Measurements from ENCODE around the gene CSNK2A2. TPM values are rescaled to one million over a fixed set of nuclear protein-coding genes. Genes with fewer than 3 reads are reported as not detected.

CSNK2A2 gene
- total and polyA plus RNA-seq, 2 donors (not counting 3 experiments of a cell fraction or from before 2014, with no cell fraction given) = 43.3 to 125 TPM

DNA sequence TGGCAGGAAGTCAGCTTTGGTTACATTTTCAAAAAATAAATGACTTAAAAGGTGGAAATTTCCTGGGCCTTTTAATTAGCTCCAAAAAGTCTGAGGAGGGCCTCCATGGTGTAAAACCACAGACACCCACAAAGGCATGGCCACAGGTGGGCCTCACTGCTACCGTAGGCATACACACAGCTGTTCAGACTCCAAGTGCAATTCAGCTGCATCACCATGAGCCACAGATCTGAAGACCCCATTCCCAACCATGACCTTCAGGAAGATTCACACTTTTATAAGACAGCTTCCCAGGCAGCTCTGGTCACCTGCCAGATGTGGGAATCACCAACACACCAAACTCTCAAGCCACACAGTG is 20.6 kb downstream of the CSNK2A2 start:
- Histone ChIP-seq H3K27me3 (ENCODE audit: control insufficient read depth in 2 of 2, insufficient read depth in 2 of 2, low read length in 2 of 2) (no peaks in the 10 kb centered on the region), H3K9me3 (replicated peaks; ENCODE audit: control insufficient read depth, insufficient read depth, low read length) (no peaks in the 10 kb centered on the region), H3K27ac (ENCODE audit: insufficient read depth, low read depth, low read length) (no peak overlapping the region), H3K4me2 (ENCODE audit: insufficient read depth, low read length) (no peak overlapping the region), H3K9ac (replicated peaks; ENCODE audit: extremely low read depth, insufficient read depth, low read length) (no peak overlapping the region), H3K4me3 (replicated peaks in 1 of 3; ENCODE audit: insufficient read depth in 1 of 3, low read depth in 1 of 3, low read length in 3 of 3) (no peak overlapping the region), H3K9me1 (replicated peaks; ENCODE audit: control insufficient read depth, extremely low read depth, insufficient read depth, low read length) (no peaks in the 10 kb centered on the region), H4K20me1 (replicated peaks; ENCODE audit: control insufficient read depth, extremely low read depth, insufficient read depth, low read length) (no peaks in the 10 kb centered on the region), H3K36me3 (ENCODE audit: control insufficient read depth in 2 of 2, extremely low read depth in 1 of 2, insufficient read depth in 2 of 2, low read length in 2 of 2) (peaks cover 8 to 26% of the 10 kb centered on the region in 2 experiments), H3K79me2 (ENCODE audit: control insufficient read depth, insufficient read depth, low read length) (peaks cover 22% of the 10 kb centered on the region), H3K4me1 (ENCODE audit: control insufficient read depth, extremely low read depth, insufficient read depth, low read length) (no peaks in the 10 kb centered on the region), H2AFZ (ENCODE audit: low read depth, low read length) (no peak overlapping the region)
- BruUV-seq (replicated peaks) = no TSS peak
- TF ChIP-seq POLR2AphosphoS5 (IDR thresholded peaks at IDR 0.05; ENCODE audit: insufficient read depth, low read depth, low read length) = no peak
- TF ChIP-seq, protein P1, sequence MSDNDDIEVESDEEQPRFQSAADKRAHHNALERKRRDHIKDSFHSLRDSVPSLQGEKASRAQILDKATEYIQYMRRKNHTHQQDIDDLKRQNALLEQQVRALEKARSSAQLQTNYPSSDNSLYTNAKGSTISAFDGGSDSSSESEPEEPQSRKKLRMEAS (IDR thresholded peaks at IDR 0.05; ENCODE audit: insufficient read depth, insufficient read length) = no peak
- TF ChIP-seq JUN (IDR thresholded peaks at IDR 0.05; ENCODE audit: borderline replicate concordance, insufficient read depth, insufficient read length, low read depth) = no peak
- TF ChIP-seq EZH2 (IDR thresholded peaks at IDR 0.05; ENCODE audit: borderline replicate concordance, low read depth, low read length, severe bottlenecking) = no peak
- no peak for TF ChIP-seq MYC (IDR thresholded peaks at IDR 0.05; ENCODE audit: low read depth, low read length)
- intact Hi-C loops (cut with micrococcal nuclease) = no loop called here
- dilution Hi-C loops (cut with MboI; ENCODE audit: extremely low pct_ligation_motif_present, low sequenced_read_pairs) = no loop called here
- ChIA-PET POLR2A (interaction anchor here (0.6 kb wide), 1 partner anchor 23 kb away, joined by 3 read pairs; no protein-coding TSS in a partner anchor), CTCF (interaction anchor here (1.2 kb wide), 1 partner anchor 12 kb away, joined by 3 read pairs; no protein-coding TSS in a partner anchor)
- FAIRE-seq (no peak), DNase-seq (ENCODE audit: low read depth, low spot score) (no peak)

DNA sequence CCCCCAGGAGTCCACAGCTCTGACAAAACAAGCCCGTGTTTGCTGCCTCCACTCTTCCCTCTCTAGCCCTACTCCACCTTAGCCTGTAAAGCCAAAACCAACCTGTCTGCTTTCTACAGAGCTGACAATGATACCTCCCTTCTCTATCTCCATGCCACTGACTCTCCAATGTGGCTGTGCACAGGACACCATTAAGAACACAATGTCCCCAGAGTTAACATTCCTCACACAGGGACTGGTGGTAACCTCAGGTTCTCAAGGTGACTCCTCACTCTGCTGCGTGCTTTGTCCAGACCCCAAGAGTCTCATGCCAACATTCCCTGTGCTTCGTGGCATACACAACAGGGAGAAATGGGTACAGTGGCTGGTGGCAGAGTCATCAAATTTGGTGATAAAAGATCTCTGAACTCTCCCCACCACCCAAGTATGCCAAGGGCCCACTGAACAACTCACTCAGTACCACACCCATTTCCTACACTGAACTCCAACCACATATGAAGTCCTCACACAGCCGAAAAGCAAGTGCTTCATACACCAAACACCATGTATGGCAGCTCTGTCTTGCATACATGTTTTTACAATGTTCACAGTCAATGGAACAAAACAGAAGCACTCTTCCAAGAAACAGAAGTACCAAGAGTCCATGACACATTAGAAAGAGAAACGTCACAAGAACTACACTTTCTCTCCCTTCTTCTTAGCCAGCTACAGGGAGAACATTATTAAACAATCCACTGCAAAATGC is 21.1 kb downstream of the CSNK2A2 start:
- Histone ChIP-seq H3K9me1 (replicated peaks; ENCODE audit: control insufficient read depth, extremely low read depth, insufficient read depth, low read length) (no peaks in the 10 kb centered on the region), H3K27me3 (ENCODE audit: control insufficient read depth in 2 of 2, insufficient read depth in 2 of 2, low read length in 2 of 2) (no peaks in the 10 kb centered on the region), H3K4me3 (replicated peaks in 1 of 3; ENCODE audit: insufficient read depth in 1 of 3, low read depth in 1 of 3, low read length in 3 of 3) (no peak overlapping the region), H3K36me3 (ENCODE audit: control insufficient read depth in 2 of 2, extremely low read depth in 1 of 2, insufficient read depth in 2 of 2, low read length in 2 of 2) (peaks cover 8 to 27% of the 10 kb centered on the region in 2 experiments), H4K20me1 (replicated peaks; ENCODE audit: control insufficient read depth, extremely low read depth, insufficient read depth, low read length) (no peaks in the 10 kb centered on the region), H3K4me1 (ENCODE audit: control insufficient read depth, extremely low read depth, insufficient read depth, low read length) (no peaks in the 10 kb centered on the region), H2AFZ (ENCODE audit: low read depth, low read length) (no peak overlapping the region), H3K9me3 (replicated peaks; ENCODE audit: control insufficient read depth, insufficient read depth, low read length) (no peaks in the 10 kb centered on the region), H3K27ac (ENCODE audit: insufficient read depth, low read depth, low read length) (no peak overlapping the region), H3K9ac (replicated peaks; ENCODE audit: extremely low read depth, insufficient read depth, low read length) (no peak overlapping the region), H3K79me2 (ENCODE audit: control insufficient read depth, insufficient read depth, low read length) (peaks cover 22% of the 10 kb centered on the region), H3K4me2 (ENCODE audit: insufficient read depth, low read length) (no peak overlapping the region)
- FAIRE-seq (no peak), DNase-seq (ENCODE audit: low read depth, low spot score) (no peak)
- POLR2A ChIA-PET = interaction anchor here (0.6 kb wide), 1 partner anchor 24 kb away, joined by 3 read pairs; no protein-coding TSS in a partner anchor
- no peak for TF ChIP-seq JUN (IDR thresholded peaks at IDR 0.05; ENCODE audit: borderline replicate concordance, insufficient read depth, insufficient read length, low read depth)
- TF ChIP-seq POLR2A (IDR thresholded peaks at IDR 0.05; ENCODE audit: low read depth, low read length) = no peak
- CTCF ChIA-PET = interaction anchor here (1.2 kb wide), 1 partner anchor 13 kb away, joined by 3 read pairs; no protein-coding TSS in a partner anchor
- dilution Hi-C loops (cut with MboI; ENCODE audit: extremely low pct_ligation_motif_present, low sequenced_read_pairs) = no loop called here
- BruUV-seq (replicated peaks) = no TSS peak
- intact Hi-C loops (cut with micrococcal nuclease) = no loop called here

Measured in endothelial cell of umbilical vein (primary cell).